Psoas muscle (tissue), 7 donors: Measurements from ENCODE around the gene CLDN8. TPM values are rescaled to one million over a fixed set of nuclear protein-coding genes. Genes with fewer than 3 reads are reported as not detected.

Source experiments
- polyA plus RNA-seq, 3 donors: library from polyadenylated mRNA; stranded (reverse); fragments of 200-250 nt; gene quantifications; one replicate each; pipeline ENCODE4 v1.2.3, GENCODE V29; 2013
- total RNA-seq, 4 donors: library from RNA; stranded (reverse); fragmentation: NEBNext Ultra II Directional in 2 of 4; extraction: Animal tissue kit (Norgen Biotek cat#: 25700) in 2 of 4; gene quantifications; one replicate each; pipeline versions ENCODE4 v1.2.1 to v1.2.4, GENCODE V29; 2021 to 2023
- donor health status: healthy with polysubstance abuse.
- donor health status: DM: no; HTN: no; CAD: no; lungs with moderate emphysema.
- donor health status: Bipolar disorder and iron deficiency.
- donor health status: healthy.
- donor health status: DM: no; HTN: no; CAD: no.
- donor health status: DM: no; HTN: no; CAD: no.
- donor health status: DM: yes; HTN: yes; CAD: no.

Gene CLDN8
- total and polyA plus RNA-seq, 7 donors: not detected

Other genes with a start within 250 kb of the CLDN8 start
- not detected for gene CLDN17, start 49.3 kb downstream of the CLDN8 start, total RNA-seq
- not detected for gene CLDN17, start 49.3 kb downstream of the CLDN8 start, polyA plus RNA-seq
- not detected for gene KRTAP24-1, start 66.9 kb upstream of the CLDN8 start, total RNA-seq
- gene KRTAP24-1, start 66.9 kb upstream of the CLDN8 start, polyA plus RNA-seq: not detected
- gene KRTAP25-1, start 73.4 kb upstream of the CLDN8 start, total RNA-seq: not detected
- not detected for gene KRTAP25-1, start 73.4 kb upstream of the CLDN8 start, polyA plus RNA-seq
- gene KRTAP26-1, start 104.2 kb upstream of the CLDN8 start, total RNA-seq: not detected
- not detected for gene KRTAP26-1, start 104.2 kb upstream of the CLDN8 start, polyA plus RNA-seq
- not detected for gene KRTAP27-1, start 121.6 kb upstream of the CLDN8 start, total RNA-seq
- not detected for gene KRTAP27-1, start 121.6 kb upstream of the CLDN8 start, polyA plus RNA-seq
- gene KRTAP23-1, start 132.5 kb upstream of the CLDN8 start, total RNA-seq: not detected
- not detected for gene KRTAP23-1, start 132.5 kb upstream of the CLDN8 start, polyA plus RNA-seq
- not detected for gene KRTAP13-2, start 156.2 kb upstream of the CLDN8 start, total RNA-seq
- not detected for gene KRTAP13-2, start 156.2 kb upstream of the CLDN8 start, polyA plus RNA-seq
- gene KRTAP13-1, start 179.9 kb upstream of the CLDN8 start, total RNA-seq: not detected
- gene KRTAP13-1, start 179.9 kb upstream of the CLDN8 start, polyA plus RNA-seq: not detected
- not detected for gene KRTAP13-3, start 209.8 kb upstream of the CLDN8 start, total RNA-seq
- not detected for gene KRTAP13-3, start 209.8 kb upstream of the CLDN8 start, polyA plus RNA-seq
- gene KRTAP13-4, start 214.1 kb upstream of the CLDN8 start, total RNA-seq: not detected
- not detected for gene KRTAP13-4, start 214.1 kb upstream of the CLDN8 start, polyA plus RNA-seq
- gene KRTAP15-1, start 224.2 kb upstream of the CLDN8 start, total RNA-seq: not detected
- gene KRTAP15-1, start 224.2 kb upstream of the CLDN8 start, polyA plus RNA-seq: not detected